ENCODE results near the gene PPP1R12B.
"Not testable (repeated sequence)": the region's sequence is repeated elsewhere in the genome, so short reads cannot be mapped to it uniquely, and the experiment has no call there.

DNA sequence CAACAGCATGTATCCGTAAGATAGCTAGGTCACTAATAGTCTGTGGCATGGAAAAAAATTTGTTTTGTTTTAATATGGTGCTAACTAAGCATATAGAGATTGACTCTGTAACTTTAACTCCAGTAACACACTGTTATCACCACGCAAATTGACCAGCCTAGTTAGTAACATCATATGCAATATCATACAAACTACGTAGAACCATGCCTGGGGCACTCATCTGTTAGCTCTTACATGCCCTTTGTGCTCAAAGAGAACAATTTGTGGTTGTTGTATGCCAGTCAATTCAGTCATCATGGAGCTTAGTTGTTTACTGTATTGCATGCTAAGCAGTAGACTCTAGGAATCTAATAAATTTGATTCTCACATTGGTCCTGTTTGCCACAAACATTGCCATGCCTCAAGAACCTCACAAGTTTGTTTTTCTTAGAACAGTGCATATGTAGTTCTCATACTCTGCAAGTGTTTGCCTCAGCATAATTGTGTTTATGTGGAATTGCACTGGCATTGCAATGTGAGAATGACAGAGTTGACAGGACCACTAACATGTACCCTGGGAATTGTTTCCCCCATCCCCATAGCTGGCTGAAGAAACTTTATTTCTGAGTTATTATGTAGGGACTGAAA lies 179.7 kb downstream of the PPP1R12B start:
- TF ChIP-seq, protein P1, sequence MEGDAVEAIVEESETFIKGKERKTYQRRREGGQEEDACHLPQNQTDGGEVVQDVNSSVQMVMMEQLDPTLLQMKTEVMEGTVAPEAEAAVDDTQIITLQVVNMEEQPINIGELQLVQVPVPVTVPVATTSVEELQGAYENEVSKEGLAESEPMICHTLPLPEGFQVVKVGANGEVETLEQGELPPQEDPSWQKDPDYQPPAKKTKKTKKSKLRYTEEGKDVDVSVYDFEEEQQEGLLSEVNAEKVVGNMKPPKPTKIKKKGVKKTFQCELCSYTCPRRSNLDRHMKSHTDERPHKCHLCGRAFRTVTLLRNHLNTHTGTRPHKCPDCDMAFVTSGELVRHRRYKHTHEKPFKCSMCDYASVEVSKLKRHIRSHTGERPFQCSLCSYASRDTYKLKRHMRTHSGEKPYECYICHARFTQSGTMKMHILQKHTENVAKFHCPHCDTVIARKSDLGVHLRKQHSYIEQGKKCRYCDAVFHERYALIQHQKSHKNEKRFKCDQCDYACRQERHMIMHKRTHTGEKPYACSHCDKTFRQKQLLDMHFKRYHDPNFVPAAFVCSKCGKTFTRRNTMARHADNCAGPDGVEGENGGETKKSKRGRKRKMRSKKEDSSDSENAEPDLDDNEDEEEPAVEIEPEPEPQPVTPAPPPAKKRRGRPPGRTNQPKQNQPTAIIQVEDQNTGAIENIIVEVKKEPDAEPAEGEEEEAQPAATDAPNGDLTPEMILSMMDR (IDR thresholded peaks at IDR 0.05) = not testable (repeated sequence)
- not testable (repeated sequence) for TF ChIP-seq EZH2 (IDR thresholded peaks at IDR 0.05)

Data from neural progenitor cell (in vitro differentiated cells).